NCI-H1694 treated with DMSO at 0.1 percent for 48 hours (cell line): ENCODE results near the gene PLA2G5.

ENCODE experiments used
- DNase-seq: peaks from one replicate; lab custom pipeline; 2025; lab: John Stamatoyannopoulos, UW

Gene PLA2G5

DNA sequence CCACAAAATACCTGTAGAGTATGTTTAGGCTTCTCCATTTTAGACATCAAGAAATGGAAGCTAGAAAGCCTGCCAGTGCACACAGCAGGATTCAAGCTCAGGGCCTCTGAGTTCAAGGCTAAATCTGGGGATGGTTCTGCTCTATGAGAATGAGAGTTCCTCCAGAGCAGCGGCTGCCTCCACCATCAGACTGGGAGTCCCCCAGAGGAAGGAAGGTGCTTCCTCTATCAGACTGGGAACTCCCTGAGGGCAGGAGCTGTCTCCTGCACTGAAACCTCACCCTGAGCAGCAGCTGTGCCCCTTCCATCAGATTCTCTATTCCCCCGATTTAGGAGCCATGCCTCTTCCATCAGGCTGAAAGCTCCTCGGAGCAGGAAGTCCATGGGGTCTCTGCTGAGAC lies 20.1 kb downstream of the PLA2G5 start:
- no peak for DNase-seq

DNA sequence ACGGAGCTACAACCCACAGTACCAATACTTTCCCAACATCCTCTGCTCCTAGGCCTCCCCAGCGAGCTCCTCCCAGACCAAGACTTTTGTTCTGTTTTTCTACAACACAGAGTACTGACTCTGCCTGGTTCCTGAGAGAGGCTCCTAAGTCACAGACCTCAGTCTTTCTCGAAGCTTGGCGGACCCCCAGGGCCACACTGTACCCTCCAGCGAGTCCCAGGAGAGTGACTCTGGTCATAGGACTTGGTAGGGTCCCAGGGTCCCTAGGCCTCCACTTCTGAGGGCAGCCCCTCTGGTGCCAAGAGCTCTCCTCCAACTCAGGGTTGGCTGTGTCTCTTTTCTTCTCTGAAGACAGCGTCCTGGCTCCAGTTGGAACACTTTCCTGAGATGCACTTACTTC lies 20.6 kb downstream of the PLA2G5 start:
- no peak for DNase-seq

DNA sequence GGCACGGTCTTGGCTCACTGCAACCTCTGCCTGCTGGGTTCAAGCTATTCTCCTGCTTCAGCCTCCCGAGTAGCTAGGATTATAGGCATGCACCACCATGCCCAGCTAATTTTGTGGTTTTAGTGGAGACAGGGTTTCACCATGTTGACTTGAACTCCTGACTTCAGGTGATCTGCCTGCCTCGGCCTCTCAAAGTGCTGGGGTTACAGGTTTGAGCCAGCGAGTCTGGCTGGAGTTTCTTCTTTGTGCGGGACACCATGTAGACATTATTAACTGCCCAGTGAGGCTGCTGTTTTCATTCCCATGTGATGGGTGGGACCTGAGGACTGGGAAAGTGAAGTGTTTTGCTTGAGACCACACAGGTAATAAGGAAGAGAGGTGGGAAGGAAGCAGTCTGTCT lies 23.3 kb downstream of the PLA2G5 start:
- DNase-seq = no peak

DNA sequence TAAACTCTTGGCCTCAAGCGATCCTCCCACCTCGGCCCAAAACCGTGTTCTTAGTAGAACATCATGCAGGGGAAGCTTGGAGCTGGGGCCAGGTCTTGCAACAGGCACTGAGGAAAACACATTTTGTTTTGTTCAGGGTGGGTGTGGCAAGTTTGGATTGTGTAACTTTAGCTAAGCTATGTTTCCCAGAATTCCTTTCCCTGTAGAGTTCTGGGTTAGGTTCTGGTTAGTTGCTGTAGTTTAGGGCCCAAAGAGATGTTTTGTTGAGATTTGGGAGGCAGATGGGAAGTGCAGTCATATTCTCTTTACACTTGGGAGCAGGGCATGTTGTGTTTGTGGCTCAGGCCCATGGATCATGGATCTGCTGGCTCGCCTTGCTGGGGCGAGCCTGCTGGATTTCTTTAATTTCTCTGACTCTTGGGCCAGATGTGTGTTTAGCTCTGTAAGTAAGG lies 24.0 kb downstream of the PLA2G5 start:
- no peak for DNase-seq

DNA sequence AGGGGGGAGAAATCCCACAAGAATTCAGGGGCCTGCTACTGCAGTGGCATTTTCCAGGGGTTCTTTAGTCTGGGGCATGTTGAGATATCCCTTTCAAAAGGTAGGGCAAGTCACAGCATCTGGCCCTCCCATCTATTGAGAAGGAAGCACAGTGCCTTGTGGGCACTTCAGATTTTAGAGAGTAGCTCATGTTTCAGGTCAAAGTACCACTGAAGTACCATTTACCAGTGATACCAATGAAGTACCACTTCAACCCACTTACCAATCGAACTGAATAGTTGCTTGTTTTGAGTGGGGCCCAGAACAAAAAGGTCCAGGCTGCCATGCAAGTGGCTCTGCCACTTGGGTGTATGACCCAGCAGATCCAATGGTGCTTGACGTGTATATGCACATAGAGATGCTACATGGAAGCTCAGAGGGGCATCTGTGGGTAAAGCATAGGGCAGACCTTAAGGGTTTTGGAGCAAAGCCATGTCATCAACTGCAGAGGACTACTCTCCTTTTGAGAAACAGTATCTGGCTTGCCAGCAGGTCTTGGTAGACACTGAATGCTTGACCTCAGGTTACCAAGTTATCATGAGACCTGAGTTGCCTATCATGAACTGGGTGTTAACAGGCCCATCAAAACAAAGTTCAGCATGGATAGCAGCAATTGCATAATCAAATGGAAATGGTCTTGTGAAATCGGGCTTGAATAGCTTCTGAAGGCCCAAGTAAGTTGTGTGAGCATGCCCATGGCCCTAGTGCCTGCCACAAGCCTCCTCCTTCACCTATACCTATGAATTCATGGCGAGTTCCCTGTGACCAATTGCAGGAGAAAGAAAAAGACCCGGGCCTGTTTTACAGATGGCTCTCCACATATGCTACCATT lies 25.8 kb downstream of the PLA2G5 start:
- DNase-seq = no peak

DNA sequence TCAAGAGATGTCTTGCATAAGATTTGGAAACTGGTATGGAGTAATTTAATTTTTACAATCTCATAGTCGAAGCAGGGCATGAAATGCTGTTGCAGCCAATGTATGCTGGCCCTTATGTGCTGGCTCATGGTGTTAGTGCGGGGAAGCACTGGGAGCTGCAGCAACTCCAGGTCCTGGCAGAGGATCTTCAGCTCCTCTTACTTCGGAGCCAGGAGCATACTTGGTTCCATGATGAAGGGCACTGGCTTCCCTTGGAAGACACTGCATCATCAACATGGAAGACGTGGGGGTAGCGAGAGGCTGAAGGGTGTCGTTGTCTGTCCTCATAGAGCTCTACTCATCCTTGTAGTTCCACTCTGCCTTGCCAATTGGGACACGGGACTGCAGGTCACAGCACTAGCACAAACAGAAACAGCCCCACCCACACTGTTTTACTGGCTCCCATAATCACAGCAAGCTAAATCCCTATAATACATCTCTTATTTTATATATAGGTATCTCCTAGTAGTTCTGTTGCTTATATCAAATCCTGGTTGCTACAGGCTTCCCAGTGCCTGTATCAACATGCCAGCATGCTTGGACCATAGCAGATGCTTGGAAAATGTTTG lies 26.9 kb downstream of the PLA2G5 start:
- no peak for DNase-seq

DNA sequence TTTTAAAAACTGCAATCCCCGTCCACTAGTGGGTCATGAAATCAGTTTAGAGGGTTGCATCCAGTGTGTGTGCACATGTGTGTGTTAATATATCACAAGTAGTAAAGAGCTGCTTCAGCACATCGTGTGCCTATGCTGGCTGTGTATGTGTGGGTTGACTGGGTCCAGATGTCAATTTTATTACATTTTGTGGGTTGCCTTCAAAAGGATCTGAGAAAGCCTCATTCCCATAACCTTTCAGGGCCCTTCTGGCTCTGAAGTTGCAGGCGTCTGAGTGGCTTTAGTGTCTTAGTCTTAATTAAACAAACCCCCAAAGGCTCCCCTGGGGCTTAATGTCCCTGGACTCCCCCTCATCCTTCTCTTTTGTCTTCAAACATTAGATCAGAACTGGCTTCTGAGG lies 29.5 kb downstream of the PLA2G5 start:
- no peak for DNase-seq

DNA sequence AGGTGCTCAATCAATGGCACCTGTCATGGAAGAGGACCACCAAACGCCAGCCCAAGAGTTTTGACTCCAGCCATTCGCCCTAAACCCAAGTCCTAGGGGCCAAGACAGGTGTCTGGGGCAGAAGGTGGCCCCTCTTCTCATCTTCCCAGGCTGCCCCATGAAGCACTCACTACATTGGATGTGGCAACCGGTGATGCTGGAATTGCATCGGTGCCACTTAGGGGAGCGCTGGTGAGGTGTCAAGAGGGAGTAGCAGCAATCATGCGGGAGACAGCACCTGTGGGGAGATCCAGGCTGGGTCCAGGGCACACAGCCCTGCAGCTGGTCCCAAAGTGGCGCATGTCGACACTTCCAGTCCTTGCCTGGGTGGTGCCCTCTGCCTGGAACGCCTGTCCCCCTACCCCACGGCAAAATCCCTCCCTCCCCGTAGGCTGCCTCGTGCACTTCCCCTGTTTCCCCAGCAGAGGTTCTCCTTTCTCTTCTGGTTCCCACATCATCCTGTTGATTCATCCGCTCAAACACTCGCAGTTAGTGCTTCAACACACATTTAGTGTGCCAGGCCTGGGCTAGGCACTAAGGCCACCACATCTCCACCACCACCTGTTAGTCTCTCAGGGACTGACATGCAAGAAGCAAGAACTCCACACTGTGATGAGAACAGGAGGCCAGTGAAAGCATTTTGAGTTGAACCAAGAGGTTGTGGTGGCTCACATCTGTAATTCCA lies 30.8 kb downstream of the PLA2G5 start:
- peak; percentile 58 for DNase-seq

DNA sequence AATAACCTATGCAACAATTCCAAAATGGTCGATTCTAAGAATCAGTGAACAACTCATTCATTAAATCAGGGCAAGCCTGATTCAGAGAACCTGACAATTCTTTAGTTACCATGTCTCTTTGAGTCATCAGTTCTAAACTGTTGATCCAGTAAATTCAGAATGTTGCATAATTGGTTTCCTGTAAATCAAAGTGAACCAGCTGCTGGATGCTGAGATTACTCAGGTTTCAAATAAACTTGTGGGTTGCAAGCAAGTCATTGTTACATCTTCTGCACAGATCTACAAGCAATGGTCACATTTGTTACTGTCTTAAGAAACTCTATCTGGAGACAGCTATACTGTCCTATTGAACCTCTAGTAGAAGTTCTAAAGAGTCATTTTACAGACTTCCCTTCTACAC lies 32.9 kb downstream of the PLA2G5 start:
- no peak for DNase-seq

DNA sequence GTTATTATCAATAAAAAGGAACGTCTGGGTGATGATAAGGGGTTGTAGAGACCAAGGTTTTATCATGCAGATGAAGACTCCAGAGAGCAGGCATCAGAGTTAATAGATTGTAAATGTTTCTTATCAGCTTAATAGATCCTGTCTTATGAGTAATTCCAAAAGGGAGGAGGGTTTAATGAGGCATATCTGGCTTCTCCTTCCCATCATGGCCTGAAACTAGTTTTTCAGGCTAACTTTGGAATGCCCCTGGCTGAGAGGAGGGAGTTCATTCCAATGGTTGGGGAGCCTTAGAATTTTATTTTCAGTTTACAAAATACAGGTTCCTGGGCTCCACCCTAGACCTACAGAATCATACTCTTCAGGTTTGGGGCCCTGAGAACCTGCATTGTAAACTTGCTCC lies 35.9 kb downstream of the PLA2G5 start:
- DNase-seq = no peak

DNA sequence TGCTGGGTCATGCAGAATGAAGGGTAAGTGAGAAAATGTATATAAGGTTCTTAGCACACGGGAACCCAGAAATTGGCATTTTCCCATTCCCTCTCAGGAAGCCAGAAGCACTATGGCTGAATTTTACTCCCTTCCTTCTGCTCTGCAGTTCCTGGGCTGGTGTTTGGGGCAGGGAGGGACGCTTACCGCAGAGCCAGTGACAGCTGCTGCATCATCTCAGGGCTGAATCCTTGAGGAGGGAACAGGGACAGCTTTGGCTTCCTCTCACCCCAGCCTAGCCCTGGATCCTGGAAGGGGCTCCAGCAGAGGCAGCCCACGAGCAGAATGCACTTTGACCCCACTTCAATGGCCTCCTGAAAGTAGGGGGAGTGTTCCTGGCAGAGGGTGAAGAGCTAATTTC lies 37.4 kb downstream of the PLA2G5 start:
- no peak for DNase-seq

DNA sequence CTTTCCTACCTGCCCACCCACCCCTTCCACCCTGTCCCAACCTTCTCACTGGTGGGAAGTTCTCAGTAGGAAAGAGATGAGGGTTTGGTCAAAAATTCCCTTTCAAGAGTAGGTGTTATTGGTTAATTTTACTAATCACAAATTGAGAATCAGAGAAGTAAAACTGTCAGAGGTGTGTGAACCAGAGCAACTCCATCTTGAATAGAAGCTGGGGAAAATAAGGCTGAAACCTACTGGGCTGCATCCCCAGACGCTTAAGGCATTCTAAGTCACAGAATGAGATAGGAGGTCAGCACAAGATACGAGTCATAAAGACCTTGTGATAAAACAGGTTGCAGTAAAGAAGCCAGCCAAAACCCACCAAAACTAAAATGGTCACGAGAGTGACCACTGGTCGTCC lies 37.8 kb downstream of the PLA2G5 start:
- no peak for DNase-seq

DNA sequence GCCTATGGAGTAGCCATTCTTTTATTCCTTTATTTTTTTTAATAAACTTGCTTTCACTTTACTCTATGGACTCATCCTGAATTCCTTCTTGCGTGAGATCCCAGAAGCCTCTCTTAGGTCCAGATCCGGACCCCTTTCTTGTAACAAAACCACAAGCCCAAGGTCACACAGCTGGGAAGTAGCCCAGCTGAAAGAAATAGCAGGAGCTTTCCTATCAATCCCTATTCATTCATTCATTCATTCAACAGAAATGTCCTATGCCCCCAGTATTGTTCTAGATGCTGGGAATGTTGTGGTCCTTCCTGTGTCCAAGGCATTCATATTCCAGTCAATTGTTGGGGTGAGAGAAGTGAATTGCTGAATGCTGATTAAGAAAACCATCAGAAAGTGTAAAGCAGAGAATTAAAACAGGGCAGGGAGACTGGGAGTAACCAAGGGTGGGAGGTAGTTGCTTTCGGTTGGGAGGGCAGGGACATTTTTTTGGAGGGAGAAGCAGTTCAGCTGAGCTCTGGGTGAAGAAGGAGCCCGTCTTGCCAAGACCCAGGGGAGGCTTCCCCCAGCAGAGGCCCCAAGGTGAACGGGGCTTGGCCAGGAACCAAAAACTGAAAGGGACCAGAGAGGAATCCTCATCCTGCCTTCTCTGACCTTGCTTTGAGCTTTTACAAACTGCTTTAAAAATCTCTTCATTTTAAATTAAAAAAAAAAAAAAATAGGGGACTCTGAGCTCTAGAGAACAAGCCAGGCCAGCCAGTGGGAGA lies 38.6 kb downstream of the PLA2G5 start:
- DNase-seq = no peak

DNA sequence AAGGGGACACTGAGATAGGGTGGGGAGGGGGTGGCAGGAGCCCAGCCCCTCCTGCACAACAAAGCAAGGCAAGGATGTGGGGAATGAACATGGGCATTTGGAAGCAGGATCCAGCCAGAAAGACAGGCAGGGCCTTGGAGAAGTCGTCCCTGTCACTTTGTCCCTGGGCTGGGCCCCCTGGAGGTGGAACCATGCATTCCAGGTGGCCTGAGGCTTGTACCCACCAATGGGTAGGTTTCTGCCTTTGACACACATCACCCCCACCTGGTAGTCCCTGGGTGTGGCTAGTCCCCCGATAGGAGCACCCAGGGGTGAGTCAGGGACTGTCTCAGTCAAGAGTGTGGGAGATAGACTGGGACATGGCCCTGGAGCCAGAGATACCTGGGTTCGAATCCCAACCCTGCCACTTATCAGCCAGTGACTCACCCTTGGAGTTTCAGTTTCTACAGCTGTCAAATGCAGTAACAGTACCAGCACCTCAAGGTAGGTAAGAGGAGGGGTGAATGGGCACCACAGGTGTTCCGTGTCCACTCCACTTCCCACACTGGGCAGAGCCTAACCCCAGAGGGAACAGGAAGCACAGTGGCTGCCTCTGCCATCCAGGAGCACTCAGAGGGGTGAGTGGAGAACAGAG lies 39.3 kb downstream of the PLA2G5 start:
- DNase-seq = no peak

DNA sequence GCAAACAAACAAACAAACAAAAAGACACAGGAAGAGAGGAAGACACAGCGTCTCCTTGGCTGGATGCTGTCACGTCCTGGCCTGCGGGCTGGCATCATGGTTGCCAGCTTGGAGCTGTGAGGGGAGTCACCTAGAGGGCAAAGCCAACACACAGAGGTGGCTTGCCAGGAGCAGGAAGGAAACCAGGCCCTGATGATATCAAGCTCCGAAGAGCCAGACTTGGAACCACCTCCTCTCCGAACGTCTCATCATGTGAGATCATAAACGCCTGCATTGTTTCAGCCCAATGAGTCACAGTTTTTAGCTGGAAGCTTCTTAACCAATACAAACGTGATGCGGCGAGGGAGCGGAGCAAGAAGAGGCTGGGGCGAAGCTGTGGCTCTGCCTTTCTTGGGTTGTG lies 40.7 kb downstream of the PLA2G5 start:
- DNase-seq = no peak

DNA sequence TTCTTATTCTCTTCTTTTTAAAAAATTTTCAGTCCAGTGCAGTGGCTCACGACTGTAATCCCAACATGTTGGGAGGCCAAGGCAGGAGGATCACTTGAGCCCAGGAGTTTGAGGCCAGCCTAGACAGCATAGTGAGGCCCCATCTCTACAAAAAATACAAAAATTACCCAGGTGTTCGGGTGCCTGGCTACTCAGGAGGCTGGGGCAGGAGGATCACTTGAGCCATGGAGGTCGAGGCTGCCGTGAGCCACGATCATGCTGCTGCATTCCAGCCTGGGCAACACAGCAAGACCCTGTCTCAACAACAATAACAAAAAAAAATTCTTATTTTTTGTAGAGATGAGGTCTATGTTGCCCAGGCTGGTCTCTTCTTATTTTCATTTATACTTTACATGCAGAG lies 41.5 kb downstream of the PLA2G5 start:
- no peak for DNase-seq

DNA sequence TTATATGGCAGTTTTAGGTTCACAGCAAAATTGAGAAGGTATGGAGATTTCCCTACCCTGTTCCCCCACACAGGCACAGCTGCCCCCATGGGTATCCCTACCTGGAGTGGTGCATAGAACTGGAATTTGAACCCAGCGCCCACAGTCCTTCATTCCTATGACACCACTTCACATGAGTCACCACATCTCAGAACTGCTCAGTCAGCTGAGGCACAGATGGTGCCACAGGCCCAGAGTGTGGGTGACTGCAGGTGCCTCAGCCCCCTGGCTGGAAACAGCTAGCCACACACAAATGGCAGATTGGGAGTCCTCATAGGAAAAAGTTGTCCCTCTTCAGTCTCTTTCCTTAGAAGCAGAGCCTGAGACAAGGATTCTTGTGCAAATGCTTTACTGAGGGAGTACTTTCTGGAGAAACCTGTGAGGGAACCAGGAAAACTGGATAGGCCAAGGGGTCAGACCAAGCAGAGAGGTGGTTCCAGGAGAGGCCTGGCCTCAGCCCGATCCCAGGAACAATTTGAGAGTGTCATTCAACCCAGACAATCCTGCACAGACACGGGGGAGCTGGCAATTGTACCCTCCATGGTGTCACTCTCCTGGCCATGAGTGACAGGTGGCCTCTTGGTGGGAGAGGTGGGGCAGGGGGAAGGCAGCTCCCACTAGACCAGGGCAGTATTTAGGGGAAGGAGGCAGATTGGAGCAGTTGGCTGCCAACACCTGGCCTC lies 42.4 kb downstream of the PLA2G5 start:
- peak; percentile 8 for DNase-seq

DNA sequence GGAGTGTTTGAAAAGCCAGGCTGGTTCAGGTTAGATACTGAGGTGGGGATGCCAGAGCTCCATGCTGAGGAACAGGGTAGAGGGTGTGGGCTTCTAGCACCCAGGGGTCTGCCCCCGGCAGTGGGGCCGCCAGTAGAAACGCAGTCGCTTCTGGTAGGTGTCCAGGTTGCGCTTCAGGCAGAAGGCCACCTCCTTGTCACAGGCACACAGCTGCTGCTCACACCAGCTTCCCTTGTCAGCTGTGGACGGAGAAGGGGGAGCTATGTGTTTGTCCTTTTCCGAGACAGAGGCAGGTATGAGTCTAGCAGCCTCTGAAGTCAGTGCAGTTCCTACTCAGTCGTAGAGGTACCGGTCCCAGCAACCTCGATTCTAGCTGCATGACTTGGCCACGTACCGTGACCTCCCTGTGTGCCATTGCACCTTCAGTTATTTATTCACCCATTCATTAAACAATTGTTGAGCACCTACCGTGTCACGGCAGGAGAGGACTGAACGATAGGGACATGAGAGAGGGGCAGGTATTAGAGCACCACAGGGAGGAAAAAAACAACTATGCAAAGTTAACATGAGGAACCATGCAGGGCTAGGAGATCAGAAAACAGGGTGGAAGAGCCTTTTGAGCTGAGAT lies 44.1 kb downstream of the PLA2G5 start:
- no peak for DNase-seq

DNA sequence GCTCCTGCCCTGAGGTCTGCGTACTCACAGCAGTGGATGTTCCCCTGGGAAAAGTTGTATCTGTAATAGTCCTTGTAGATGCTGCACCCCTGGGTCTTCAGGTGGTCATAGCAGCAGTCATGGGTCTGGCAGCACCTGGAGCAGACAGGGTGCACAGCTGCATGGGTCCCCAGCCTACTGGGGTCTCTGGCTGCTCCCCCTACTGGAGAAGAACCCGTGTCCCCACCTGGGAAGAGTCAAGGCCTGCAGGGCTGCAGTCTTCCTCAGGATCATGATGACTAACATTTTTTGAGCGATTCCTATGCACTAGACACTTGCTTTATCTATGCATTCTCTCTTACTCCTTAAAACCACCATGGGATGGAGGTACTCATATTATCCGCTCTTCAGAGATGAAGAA lies 45.5 kb downstream of the PLA2G5 start:
- no peak for DNase-seq

DNA sequence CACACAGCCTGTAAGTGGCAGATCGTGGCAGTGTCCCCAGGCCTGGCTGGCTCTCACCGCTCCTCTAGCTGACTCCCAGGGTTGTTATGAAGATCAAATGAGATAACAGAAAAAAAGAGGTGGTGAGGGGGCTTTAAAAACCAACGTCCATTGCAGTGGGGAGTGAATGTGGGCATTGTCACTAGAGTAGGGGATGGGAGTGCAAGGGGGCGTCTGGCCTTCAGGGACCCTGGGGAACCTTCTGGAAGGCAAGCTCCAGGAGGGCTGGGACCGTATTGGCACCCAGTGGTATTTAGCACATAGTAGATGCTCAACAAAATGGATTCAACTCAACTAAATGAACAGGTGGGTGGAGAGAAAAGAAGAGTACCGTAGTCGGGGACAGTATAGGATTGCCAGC lies 45.9 kb downstream of the PLA2G5 start:
- DNase-seq = no peak

DNA sequence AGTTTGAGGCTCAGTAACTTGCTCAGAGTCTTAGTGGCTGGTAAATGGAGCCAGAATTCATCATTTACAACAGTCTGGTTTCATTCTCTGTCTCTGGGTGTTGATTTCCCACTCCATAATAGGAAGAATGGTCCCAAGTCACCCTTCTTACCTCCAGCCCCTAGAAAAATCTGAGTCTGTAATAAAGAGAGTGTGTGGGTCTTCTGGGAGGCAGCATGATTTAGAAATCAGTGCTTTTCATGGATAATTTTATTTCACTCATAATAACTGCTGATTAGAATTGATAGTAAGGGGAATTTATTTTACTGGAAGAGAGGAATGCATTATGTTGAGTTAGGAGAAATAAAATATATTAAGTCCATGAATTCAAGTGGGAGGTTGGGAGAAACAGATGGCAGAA lies 47.2 kb downstream of the PLA2G5 start:
- DNase-seq = no peak
